NCI-H2081 (cell line): ENCODE data around the gene ITFG2.

Source experiments
- DNase-seq, 2 experiments: peaks; one replicate each; lab custom pipeline; 2025; lab: John Stamatoyannopoulos, UW

The ITFG2 gene

DNA sequence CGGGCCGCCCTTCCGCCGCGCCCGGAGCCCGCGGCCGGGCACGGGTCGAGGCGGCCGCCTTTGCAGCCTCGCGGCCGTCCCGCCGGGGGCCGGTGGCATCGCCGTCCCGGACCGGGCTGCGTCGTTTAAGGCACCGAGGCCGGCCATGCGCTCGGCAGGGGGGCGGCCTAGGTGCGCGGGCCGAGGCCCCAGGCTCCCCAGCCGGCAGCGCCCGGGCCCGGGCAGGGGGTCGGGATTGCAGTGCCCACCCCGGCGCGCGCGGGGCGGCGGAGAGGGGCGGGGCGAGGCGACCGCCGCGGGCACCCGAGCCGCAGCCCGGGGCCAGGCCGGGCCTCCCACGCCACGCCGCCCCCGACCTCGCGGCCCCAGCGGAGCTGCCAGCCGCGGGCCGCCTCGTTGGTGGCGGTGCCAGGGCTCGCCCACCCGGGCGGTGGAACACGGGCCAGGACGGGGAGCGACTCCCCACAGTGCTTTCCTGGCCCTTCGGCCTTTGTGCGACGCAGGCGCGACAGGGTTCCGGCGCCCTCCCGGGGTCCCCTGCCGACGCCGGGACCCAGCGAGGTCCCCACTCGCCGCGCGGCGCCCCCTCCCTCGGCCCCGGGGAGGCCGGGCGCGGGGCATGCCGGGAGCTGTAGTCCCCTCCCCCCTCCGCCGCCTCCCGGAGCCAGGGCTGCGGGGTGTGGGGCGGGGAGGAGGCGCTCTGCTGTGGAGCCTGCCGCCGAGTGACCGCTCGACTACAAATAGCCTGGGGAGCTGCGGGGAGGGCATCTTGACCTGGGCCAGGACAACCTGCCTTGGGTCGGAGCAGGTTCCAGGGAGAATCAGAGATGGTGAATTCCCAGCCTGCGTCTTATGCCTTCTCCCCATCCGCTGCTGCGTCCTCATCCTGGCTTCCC, 16.9 kb upstream of the ITFG2 start:
- peak; percentile 61 to 68 for DNase-seq

DNA sequence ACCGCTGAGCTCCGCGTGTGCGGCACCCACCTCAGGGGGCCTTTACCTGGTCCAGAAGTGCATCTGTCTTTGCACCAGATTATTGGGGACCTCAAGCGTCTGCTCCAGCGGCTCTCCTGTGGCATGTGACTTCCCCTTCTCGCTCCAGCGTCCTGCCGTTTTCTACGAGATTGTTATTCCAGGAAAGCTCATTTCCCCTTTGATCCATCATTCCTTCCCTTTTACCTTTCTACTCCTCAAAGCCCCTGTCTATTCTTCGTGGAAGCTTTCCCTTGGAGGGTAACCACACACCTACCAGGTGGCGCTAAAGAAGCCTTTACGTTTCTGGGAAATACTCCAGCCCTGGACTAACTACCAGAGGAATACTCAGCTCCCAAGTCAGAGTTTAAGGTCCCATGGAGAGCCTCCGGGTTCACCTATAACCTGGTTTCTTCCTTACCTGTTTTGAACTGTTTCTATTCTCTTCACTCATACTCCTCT, 16.2 kb upstream of the ITFG2 start:
- DNase-seq = peak in 1 of 2 experiments; percentile 52

DNA sequence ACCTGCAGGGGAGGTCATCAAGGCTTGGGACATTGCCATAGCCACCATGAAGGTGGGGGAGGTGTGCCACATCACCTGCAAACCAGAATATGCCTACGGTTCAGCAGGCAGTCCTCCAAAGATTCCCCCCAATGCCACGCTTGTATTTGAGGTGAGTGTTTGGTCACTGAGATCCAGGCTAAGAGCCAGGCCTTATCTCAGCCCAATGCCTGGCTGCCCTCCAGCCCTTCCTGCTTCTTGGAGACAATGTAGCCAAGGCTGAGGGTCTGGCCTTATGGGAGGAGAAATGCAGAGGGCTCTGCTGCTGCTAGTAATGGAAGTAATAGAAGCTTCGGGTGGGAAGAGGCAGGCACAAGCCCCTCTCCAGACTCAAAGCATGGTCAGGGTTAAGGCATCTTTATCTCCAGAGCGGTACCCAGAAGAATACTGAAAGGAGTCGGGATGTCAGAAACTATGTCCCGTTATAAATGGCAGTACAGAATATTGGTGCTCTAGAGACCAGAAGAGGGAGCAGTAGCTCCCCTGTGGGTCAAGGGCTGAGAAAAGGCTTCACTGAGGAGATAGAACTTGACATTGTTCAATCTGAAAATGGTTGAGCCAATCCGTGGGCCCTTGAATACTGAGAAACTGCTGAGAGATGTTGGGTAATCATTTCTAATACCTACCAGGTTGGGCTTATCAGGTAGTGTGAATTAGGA, 14.6 kb upstream of the ITFG2 start:
- DNase-seq = no peak

DNA sequence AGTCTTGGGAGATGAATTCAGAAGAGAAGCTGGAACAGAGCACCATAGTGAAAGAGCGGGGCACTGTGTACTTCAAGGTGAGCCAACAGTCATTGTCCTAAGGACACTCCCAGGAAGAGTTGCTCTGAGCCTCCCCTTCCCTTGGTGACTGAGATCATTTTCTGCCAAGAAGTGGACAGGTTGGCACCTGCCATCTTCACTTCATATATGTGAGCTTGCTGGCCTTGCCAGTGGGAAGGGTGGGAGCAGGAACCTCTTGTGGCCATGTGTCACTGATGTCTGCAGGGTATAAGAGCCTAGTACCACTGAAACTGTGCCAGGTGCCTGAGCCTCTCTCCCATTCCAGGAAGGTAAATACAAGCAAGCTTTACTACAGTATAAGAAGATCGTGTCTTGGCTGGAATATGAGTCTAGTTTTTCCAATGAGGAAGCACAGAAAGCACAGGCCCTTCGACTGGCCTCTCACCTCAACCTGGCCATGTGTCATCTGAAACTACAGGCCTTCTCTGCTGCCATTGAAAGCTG, 12.4 kb upstream of the ITFG2 start:
- DNase-seq = no peak

DNA sequence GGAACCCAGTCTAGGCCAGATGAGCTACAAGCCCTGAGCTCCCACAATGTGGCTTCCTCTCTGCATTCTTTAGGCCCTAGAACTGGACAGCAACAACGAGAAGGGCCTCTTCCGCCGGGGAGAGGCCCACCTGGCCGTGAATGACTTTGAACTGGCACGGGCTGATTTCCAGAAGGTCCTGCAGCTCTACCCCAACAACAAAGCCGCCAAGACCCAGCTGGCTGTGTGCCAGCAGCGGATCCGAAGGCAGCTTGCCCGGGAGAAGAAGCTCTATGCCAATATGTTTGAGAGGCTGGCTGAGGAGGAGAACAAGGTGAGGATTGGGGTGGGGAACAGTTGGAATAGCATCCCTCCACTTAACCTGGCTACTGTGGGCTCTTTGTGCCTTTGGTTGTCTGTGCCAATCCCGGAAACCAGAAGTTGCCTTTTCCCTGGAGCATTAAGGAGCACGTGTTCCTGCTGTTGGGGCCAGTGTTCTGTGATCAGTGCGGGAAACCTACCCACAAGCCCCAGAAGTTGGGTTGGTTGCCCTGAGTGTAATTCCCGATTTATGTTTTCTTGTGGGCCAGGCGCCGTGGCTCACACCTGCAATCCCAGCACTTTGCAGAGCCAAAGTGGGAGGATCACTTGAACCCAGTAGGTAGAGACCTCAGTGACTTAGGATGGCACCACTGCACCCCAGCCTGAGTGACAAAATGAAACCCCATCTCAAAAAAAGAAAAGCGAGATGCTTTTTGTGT, 11.3 kb upstream of the ITFG2 start:
- no peak for DNase-seq

DNA sequence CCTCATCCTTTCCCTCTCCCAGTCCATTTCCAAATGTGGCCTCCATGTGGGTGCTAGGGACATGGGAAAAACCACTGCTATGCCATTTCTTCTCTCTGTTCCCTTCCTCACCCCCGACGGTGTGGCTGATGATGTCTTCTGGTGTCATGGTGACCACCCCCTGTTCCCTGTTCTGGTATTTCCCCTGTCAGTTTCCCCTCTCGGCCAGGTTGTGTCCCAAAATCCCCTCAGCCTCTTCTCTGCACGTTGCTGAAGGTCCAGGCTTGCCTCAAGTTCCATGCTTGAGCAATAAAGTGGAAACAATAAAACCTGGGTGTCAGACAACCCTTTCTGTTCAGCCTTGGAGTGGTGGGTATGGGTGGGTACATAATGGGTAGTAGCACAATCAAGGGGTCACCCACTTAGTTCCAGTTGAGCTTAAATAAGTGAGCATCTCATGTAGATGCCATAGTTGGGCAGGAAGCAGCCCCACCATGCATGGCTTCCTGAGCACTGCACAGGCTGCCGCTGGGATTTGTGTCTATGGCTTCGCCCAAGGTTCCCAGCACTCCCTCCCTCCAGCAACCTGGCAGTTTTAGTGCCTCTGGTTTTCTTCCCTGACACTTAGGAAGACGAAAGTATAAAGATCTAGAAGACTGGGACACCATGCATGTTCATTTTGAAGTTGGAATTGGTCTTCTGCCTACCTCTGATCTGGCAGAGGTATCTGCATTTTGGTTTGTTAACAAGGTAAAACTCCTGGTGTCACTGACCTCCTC, 8.7 kb upstream of the ITFG2 start:
- DNase-seq = no peak

DNA sequence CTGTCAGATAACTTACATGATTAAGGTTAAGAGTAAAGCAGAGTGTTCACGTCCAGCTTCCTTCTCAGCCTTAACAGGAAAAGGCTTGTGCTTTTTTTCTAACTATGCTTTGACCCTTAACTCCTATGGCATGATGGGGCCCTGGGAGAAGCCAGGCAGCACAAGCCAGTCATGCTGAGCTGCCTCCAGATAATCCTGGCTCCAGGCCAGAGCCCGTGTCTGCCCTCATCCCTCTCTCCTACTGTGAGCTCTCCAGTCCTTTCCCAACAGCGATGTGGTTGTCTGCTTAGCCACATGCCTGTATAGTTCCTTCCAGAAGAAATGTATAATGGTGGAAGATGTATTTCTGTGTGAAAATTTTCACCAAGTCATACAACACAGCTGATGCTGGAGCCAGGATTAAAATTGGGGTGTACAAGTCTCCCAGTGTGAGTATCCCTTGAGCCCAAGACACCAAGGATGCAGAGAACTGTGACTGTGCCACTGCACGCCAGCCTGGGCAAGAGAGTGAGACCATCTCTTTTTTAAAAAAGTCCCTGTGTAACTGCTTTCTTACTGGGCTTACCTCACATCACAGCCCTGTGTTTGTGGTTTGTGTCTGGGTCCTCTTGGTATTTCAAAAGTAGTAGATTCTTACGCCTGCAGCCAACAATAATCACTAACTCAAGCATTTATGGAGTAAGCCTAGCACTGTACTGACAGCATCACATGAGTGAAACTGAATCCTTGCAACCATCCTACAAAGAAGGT, 7.9 kb upstream of the ITFG2 start:
- peak; percentile 7 to 24 for DNase-seq

DNA sequence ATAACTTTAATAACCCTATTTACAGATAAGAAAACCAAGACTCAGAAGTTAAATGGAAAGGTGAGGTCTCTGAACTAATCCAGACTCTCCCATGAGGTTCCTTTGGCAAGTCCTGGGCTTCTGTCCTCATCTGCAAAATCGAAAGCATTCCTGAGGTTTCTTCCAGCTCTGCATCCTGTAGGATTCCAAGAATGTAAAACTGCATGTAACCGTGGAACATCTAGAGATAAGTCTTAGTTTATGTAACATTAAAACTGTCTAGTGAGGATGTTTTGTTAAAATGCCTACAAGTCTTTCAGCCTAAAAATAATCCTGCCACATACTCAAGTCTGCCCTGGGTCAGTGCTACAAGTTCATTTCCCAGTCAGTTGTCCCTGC, 7.3 kb upstream of the ITFG2 start:
- no peak for DNase-seq

DNA sequence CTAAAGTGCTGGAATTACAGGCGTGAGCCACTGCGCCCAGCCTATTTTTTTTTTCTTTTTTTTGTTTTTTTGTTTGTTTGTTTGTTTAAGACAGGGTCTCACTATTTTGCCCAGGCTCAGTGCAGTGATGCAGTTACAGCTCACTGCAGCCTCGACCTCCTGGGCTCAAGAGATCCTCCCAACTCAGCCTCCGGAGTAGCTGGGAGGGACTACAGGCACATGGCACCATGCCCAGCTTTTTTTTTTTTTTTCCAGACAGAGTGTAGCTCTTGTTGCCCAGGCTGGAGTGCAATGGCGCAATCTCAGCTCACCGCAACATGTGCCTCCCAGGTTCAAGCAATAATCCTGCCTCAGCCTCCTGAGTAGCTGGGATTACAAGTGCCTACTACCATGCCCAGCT, 5.8 kb upstream of the ITFG2 start:
- no peak for DNase-seq

DNA sequence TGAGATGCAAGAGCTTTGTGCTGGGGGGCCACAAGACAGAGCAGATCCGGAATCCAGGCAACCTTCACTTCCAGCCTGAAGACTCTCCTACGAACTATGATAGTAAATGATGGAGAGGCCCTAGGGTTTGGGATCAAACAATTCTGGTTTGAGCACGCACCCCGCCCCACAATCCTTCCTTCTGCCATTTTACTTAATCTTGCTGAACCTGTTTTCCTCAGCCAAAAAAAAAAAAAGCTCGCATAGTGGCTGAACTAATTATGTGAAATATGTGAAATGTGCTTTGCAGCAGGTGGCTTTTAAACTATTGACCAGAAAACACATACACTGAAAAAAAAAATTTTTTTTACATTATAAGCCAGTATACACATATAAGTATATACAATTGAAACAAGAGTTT, 667 bp upstream of the ITFG2 start:
- DNase-seq = no peak

DNA sequence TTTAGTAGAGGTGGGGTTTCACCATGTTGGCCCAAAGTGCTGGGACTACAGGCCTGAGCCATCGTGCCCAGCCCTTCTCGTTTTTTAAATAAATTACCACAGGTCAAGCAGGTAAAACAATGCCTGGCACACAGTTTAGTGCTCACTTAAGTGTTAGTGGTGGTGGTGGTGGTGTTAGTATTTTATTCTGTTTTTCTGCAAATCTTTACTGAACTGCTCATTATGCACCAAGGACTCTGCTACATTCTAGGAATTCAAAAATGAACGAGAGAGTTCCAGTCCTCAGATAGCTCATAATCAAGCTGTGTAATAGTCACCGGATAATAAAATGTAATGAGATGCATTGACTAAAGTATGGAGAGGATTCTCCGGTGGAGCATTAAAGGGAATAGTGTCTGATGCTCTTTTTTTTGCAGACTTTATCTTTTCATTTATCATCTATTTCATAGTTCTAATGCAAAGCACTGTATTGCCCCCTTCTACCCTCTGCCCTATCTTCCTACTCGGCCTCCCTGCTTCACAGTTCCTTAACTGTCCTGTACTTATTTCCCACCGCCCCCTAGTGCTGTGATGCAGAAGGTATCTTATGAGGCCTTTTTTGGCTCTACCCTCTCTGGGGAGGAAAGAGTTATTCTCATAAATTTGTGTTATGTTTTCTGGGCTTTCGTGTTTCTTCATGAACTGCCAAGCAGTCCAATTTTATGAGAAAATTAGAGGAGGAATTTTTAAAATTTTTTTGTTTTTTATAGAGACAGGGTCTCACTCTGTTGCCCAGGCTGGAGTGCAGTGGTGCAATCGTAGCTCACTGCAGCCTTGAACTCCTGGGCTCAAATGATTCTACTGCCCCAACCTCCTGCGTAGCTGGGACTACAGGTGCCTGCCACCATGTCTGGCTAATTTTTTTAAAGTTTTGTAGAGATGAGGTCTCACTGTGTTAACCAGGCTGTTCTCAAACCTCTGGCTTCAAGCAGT, 1.0 kb downstream of the ITFG2 start:
- peak; percentile 49 to 68 for DNase-seq

DNA sequence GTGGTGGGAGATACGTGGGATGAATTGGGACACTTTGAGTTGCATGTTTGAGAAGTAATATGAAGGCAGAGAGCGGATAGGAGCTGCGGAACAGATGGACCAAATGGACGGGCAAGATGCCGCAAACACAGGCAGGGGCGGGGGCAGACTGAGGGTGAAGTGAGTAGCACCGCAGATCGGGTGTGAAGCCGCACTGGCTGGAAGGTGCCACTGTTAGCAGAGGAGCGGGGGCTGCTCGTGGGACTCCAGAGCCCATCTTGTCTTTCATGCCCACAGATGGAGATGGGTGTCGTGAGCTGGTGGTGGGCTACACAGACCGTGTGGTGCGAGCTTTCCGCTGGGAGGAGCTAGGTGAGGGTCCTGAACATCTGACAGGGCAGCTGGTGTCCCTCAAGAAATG, 7.3 kb downstream of the ITFG2 start:
- DNase-seq = no peak

DNA sequence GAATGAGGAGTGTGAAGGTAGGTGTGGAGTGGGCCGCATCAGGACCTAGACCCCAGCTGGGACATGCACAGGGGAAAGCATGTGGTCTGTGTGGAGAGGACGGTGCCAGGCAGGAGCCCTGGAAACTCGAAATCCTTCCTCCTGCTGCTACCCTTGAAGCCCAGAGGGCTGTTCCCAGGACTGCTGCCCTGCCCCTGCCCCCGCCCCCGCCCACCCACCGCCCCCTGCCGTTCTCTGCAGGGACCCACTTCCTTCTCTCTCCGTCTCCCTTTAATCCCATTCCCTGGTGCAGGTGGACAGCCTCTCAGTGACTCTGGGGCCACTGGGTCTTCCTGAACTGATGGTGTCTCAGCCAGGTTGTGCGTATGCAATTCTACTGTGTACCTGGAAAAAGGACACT, 8.0 kb downstream of the ITFG2 start:
- DNase-seq = no peak

DNA sequence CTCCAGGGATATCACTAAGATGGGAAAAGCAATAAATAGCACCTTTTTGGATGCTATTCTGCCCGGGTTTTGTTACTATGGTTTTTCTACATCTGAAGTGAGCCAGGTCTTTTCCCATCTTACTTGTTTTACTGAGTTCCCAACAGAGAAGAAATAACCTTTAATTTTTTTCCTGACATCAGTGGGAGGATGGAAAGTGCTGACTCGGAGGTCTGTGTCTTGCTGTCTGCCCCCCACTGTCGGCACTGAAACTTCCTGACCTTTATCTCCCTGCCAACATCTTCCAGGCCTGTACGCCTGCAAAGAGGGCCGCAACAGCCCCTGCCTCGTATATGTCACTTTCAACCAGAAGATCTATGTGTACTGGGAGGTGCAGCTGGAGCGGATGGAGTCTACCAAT, 11.0 kb downstream of the ITFG2 start:
- no peak for DNase-seq

DNA sequence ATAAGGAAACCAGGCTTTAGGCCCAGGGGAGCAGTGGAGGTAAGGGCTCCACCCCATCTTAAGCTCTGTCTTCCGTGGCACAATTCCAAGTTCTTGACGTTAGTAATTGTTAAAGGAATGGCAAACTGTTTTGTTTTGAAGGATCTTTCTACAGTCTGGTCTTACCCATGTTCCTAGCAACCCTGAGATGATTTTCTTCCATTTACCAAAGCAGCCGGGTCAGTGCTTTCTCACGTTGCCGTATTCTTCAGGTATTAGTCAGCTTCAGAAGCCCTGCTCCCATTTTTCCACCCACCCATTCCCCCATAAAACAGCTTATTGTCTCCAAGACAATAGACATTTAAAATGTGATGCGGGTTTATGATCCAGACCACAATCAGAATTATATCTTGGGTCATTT, 12.1 kb downstream of the ITFG2 start:
- DNase-seq = no peak

DNA sequence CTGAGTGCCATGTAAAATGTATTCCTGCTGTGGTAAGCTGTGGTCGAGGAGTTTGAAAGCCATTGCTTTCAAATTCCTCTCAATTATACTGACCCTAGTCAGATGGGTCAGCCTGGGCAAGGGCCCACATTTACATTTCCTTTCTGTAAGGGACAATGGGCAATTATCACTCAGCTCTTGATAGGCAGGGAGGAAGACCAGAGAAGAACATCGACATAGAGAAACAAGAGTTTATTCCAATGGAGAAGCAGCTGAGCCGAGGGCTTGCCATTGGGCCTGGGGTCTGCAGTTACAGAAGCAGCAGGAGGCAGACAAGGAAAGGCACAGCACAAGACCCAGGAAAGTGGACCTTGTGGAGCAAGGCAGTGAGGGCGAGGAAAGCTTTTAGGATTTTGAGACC, 12.7 kb downstream of the ITFG2 start:
- no peak for DNase-seq

DNA sequence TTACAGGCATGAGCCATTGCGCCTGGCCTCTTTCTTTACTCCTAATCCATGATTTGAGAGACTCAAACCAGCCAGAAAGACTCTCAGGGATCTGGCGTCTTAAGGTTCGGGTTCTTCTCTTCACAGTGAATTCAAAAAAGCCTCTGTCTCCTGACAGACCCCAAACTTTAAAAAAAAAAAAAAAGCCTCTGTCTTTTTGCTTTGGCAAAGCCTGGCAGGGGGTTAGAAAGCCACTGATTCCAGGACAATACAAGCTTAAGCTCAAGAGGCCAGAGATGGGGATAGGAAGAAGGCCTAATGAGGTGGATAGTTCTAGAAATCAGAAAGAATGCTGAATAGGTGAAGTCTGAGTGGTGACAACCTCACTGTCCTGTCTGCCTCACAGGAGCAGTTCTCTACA, 13.6 kb downstream of the ITFG2 start:
- no peak for DNase-seq

DNA sequence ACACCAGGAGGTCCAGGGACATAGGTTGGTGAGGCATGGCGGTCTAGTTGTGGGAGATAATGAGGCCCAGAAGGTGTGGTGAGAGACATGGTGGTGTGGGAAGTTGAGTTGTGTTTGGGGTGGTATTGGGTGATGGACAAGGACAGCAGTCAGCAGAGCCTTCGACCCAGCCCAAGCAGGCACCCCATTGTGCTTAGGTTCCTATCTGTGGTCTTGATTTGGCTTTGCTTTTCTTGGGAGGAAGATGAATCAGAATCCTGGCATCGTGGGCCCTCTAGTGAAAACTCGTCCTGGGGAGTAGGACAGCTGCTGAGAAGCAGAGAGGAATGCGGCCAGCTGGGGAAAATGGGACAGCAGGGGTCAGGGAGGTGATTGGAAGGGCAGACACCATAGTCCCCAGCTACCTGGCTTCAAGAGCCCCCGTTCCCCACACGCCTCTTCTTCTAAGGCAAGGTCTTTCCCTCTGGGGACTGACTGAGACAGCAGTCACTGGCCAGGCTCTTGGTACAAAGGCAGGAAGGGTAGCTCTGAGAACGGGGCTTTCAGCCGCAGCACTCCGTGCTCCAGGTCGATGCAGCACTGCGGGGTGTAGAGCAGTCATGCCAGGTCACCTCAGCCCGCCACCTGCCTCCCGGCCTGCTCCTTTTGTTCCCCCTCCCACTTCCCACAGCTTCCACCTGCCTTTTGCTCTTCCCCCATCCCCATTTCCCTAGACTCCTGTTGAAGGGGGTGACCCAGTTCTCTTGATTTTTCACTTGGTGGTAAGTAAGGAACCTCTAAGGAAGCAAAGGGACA, 14.4 kb downstream of the ITFG2 start:
- DNase-seq = no peak

DNA sequence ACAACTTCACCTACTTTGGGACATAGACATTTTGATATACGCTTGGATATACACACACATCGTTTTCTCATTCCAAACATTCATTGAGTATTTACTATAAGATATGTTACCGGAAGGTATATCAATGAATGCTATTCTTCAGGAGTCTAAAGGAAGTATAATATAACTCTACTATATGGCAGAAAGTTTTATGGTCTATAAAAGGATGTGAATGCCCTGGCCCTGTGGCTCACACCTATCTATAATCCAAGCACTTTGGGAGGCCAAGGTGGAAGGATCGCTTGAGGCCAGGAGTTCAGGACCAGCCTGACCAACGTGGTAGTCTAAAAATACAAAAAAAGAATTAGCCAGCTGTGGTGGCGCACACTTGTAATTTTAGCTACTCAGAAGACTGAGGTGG, 16.8 kb downstream of the ITFG2 start:
- DNase-seq = no peak
